Activated gamma-delta T cell treated with anti-CD3 and anti-CD28 coated beads, Interleukin-2, amount 50 U/mL, for 16 hours (primary cell): Measurements from ENCODE around the gene ARHGAP23.
A peak's percentile ranks its signal among the peaks of the same experiment; 100 is the strongest.
"Not testable (repeated sequence)": the region's sequence is repeated elsewhere in the genome, so short reads cannot be mapped to it uniquely, and the experiment has no call there.

ENCODE experiments used
- DNase-seq: peaks from one replicate; pipeline ENCODE4 v3.0.0-alpha.2; 2020; ENCODE audit warnings: low read depth

Gene ARHGAP23

DNA sequence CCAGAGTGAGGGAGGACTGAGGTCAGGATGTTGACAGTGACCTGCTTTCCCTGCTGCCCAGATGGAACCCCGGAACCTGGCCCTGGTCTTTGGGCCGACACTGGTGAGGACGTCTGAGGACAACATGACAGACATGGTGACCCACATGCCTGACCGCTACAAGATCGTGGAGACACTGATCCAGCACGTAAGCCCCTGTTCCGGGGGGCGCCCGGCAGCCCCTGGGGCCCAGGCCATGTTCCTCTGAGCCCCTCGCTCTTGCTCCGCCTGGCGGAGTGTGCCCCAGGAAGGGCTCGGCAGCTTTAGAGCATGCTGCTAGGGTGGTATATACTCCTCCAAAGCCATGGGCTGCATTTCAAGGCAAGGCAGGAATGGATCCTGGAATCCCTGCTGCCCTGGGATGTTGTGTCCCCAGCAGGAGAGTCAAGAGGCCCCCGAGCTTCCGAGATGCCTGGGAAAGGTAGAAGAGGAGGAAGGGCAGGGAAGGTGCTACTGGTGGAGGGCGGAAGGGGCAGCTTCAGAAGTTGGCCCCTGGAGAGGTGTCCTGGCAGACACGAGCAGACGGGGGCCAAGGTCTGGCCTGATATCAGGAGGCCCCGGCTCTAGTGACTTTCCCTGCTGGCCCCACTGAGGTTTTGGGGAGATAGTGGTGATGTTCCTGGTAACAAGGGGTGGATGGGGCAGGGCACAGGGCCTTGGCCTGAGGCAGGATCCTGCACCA, 63.2 kb downstream of the ARHGAP23 start:
- DNase-seq = not testable (repeated sequence)

DNA sequence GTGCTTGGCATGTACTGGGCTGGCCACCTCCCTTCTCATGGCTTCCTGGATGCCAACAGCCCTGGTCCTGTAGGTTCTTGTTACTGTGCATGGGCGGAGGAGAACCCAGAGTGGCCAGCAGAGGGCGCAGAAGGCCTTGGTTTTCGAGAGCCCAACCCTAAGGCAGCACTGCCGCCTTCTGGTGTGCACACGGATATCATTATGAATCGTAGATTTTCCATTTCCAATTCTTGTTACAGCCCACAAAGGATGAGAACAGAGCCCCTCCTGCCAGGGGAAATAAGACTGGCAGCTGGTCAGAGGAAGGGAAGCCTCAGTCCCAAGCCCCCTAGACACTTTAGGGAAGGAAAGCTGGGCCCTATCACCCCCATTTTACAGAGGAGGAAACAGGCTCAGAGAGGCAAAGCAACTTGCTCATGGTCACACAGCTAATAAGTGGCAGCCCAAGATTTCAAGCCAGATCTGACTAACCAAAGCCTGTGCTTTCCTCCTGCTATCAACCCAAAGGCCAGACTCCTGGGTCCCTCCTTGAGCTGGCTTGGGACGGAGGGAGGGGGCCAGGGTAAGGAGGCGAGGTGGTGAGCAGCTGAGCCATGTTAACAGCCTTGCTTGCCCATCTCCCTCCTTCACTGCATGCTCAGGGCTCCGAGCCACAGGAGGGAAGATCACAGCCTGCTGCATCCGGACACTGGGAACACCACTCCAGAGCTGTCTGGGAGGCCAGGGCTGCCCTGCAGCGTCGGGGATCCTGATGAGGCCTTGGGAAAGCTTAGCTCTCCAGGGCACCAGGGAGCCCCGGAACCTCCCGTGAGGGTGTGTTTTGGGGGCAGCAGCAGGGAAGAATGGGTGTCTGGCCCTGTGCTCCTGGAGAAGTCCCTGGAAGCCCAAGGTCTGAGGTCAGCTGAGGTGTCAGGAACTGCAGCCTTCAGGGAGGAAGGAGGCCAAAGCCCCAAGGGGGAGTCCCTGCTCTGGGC, 64.1 kb downstream of the ARHGAP23 start:
- DNase-seq = peak; percentile 88

GRCh38 chr17:38494152-38494551, 65.9 kb downstream of the ARHGAP23 start:
- not testable (repeated sequence) for DNase-seq

GRCh38 chr17:38497656-38498055, 69.4 kb downstream of the ARHGAP23 start:
- not testable (repeated sequence) for DNase-seq

- no peak for DNase-seq
Observed at GRCh38 chr17:38498353-38498752, 70.1 kb downstream of the ARHGAP23 start.

GRCh38 chr17:38499230-38499629, 71.0 kb downstream of the ARHGAP23 start:
- DNase-seq = not testable (repeated sequence)

- not testable (repeated sequence) for DNase-seq
Observed at GRCh38 chr17:38501718-38502117, 73.5 kb downstream of the ARHGAP23 start.

DNA sequence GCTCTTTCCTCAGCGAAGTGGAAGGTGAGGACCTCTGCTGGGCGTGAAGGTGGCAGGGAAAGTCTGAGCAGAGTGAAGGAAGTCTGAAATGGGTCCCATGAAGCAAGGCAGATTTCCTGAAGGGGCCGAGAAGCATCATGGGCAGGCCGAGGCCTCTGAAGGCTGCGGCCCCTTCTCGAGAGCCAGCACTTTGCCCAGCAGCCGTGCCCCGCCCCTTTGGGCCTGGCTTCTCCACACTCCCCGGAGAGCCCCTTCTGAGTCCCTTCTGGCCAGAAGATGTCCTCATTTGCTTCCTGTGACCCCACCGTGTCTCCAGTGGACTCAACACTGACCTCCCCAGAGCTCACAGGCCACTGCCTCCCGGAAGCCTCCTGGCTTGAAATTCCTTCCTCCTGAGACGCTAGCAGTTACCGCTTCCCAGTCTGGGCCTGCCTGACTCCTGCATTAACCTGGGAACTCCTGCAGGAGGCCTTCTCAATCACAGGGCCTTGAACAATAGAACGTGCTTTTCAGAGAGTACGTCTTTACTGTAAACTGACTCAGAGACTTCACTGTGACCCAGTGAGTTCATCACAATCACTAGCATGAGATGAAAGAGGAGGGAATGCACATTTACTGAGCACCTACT, 75.1 kb downstream of the ARHGAP23 start:
- not testable (repeated sequence) for DNase-seq

DNA sequence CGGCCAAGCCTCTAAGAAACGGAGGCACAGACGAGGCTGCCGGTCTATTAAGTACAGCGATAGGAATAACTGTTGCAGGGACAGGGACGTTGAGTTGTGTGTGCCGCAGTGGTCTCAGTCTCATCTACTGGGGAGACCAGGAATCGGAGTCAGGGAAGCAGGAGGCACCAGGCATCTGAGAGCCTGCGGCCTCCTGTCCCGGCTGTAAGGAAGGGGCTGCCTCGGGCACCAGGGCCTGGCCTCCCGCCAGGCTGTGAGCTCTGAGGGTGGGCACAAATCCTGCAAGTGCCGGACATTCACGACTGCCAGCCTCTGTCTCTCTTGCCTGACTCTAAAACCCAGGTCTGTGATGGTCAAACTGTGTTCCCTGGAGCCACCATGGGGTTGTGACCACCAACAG, 76.0 kb downstream of the ARHGAP23 start:
- no peak for DNase-seq

DNA sequence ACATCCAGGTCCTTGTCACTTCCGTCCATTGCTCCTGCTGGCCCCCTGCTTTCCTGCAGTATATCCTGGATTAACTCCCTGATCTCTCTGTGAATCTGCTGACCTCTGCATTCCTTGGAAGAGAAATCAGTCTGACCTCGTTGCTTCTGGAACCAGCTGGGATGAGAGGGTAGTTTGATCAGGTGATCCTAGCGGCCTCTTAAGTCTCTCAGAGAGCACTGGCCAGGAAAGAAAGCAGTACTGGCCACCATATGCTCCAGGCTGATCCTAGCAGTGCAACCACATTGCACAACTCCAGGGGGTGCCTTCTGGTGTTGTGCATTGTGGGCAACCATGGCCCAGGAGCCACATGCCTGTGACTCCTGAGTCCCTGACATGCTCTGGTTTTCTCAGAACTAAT, 79.2 kb downstream of the ARHGAP23 start:
- no peak for DNase-seq

DNA sequence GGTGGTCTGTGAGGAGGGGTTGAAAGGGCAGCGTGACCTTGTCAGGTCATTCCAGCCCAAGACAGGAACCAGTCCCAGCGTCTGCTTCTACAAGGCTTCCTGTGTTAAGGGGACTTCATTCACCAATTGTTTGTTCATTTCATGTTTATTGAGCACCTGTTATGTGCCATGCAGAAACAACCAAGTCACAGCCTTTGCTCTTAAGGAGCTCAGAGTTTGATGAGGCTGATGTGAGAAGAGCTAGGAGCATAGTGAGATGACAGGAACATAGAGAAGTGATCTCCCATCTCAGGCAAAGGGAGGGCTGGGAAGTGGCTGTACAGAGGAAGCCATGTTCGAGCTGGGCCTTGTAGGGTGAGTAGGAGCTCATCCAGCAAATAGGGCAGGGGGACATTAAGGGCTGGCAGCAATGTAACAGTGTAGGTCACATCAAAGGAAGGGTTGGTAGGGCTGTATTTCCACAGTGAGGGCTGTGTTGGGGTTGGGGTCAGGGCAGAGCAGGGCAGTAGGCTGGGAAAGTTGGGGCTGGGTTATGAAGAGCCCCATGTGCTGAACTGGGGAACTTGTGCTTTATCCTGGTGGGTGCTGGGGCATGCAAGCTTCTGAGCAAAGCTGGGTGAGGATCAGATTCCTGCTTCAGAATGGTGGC, 79.8 kb downstream of the ARHGAP23 start:
- DNase-seq = no peak

GRCh38 chr17:38508570-38508950, 80.3 kb downstream of the ARHGAP23 start:
- no peak for DNase-seq

DNA sequence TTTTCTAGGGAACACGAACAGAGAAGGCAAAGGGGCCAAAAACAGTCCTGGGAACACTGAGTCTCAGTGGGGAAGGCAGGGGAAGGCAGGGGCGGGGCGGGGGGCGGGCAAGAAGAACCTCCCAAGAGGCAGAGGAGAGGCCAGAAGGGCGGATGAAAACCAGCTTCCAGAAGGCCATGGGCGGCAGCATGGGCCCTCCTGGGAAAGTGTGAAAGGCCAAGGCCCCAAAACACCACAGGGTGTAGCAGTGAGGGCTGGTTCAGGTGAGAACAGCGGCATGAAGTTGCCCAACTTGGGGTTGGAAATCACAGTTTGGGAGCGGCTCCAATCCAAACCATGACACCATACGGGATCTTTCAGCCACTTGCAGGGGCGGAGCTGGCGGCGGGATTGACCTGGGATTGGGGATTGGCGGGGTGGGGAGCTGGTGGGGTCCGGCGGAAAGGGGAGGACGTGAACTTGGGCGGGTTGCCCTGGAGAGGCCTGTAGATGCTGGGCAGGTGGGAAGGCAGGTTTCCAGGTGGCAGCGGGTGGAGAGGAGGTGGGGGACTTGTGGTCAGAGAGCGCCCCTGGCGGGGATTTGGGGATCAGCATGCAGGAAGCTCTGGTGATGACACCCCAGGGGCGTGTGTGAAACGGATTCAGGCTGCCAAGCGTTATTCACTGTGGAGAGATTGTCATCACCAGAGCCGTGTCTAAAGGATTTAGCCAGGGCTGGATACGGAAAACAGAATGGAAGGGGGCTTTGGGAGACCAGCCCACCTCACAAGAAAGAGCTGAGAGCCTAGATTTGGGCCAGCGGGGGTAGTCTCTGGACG, 80.9 kb downstream of the ARHGAP23 start:
- DNase-seq = peak; percentile 43

DNA sequence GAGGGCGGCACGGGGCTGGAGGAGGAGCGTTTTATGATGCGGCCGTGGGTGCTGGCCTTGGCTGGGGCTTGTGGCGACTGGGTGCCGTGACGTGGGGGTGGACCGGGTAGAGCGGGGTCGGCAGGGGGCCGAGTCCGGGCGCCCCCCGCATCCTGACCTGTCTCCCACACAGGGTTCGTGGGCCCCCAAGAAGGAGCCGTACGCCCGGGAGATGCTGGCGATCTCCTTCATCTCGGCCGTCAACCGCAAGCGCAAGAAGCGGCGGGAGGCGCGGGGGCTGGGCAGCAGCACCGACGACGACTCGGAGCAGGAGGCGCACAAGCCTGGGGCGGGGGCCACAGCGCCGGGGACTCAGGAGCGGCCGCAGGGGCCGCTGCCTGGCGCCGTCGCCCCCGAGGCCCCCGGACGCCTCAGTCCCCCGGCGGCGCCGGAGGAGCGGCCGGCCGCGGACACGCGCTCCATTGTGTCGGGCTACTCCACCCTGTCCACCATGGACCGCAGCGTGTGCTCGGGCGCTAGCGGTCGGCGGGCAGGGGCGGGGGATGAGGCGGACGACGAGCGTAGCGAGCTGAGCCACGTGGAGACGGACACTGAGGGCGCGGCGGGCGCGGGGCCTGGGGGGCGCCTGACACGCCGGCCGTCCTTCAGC, 81.6 kb downstream of the ARHGAP23 start:
- no peak for DNase-seq

GRCh38 chr17:38510421-38511149, 82.3 kb downstream of the ARHGAP23 start:
- no peak for DNase-seq

GRCh38 chr17:38511150-38512108, 83.2 kb downstream of the ARHGAP23 start:
- no peak for DNase-seq

DNA sequence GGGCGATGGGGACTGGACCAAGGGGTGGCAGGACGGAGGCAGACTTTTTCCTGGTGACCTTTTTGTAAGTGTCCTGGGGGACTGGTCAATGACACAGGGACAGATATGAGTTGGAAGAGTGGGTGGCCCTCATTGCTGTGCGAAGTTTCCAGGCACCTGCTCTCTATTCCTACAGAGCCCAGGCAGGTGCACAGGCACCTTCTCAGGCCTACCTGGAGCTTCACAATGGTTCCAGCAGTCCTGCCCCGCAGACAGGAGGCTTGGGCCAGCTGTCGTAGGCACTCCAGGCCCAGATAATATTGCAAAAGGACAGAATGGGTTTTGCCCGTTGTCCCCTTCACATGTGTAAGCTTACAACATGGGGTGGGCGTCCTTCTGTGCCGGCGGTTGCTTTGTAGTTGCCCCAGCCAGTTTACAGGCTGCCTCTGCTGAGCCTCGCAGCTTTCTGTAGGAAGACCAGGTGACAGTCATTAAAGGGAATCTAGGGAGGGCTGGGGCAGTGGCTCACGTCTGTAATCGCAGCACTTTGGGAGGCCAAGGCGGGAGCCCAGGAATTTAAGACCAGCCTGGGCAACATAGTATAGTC, 84.3 kb downstream of the ARHGAP23 start:
- DNase-seq = no peak

DNA sequence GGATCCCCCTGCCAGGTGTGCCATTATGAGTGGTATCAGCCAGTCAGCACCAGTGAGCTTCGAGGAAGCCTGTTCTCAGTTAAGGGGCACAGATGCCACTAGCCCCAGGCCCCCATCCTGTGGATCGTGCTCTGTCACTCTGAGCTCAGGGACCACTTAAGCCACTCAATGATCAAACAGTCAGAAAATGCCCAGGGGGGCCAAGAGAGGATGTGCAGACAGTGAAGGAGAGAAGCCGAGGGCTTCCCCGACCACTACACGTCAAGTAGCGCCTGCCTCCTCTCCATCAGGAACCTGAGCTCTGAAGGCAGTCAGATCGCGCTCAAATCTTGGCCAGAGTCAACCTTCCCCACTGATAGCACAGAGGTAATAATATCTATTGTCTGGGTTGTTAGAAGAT, 98.3 kb downstream of the ARHGAP23 start:
- DNase-seq = not testable (repeated sequence)
